ENCODE measurements around the gene CNST.

DNA sequence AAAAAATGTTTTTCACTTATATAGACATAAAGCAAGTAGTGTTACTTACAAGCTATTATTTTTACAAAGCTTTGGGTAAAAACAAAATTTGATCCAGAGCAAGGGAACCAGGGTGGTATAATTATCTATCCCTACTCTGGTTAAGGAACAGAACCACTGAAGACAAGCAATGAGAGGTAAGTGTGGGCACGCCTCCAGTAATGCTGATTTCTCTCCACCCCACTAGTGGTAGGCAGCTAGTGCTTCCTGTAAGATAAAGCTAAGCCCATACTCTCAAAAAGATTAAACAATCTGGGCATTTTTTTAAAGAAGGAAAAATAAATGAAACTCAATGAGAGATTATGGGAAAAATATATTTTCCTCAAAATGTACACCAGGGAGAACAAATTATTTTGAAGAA is 22.3 kb upstream of the CNST start:
- TF ChIP-seq CTCF (conservative IDR thresholded peaks at IDR 0.05) (no peak), ZFX (IDR thresholded peaks at IDR 0.05) (no peak)
